IMR-90 (cell line): Measurements from ENCODE around the gene C2CD4D. TPM values are rescaled to one million over a fixed set of nuclear protein-coding genes. Genes with fewer than 3 reads are reported as not detected.
A peak's percentile ranks its signal among the peaks of the same experiment; 100 is the strongest.

ENCODE experiments used
- ATAC-seq: fragments of 200-7000 bp; cut with Tn5 transposase; 2 replicates; pipeline ENCODE4 v1.9.1; 2020; ENCODE audit warnings: low read depth, mild to moderate bottlenecking, moderate library complexity
- BruUV-seq: library from RNA; stranded (reverse); fragments of 400-500 nt; replicated peaks from 2 replicates; lab custom pipeline; 2021; lab: Mats Ljungman, UMichigan
- CTCF ChIA-PET: fragments of 300-600 bp; formaldehyde crosslinking; extraction: SDS; loops from one replicate; lab custom pipeline; 2021; ENCODE audit warnings: antibody characterized with exemption; lab: Yijun Ruan, JAX
- POLR2A ChIA-PET: fragments of 300-600 bp; sonication (Branson Sonifier 250); formaldehyde crosslinking; loops from one replicate; lab custom pipeline; 2022; ENCODE audit warnings: antibody characterized with exemption; ENCODE audit not compliant: unreplicated experiment; lab: Charles Lee
- DNase-seq: peaks from one replicate; pipeline ENCODE4 v3.0.0; 2013
- H2AFZ ChIP-seq: replicated peaks from 2 replicates; pipeline ENCODE3; 2013; ENCODE audit warnings: low read length, mild to moderate bottlenecking; ENCODE audit not compliant: poor library complexity
- H2AK5ac ChIP-seq: 2 replicates; pipeline ENCODE4 v1.6.1; 2013; ENCODE audit warnings: low read depth, low read length, inconsistent platforms
- H2AK9ac ChIP-seq: replicated peaks from 2 replicates; pipeline ENCODE3; 2013; ENCODE audit warnings: mild to moderate bottlenecking, low read depth, low read length, moderate library complexity; ENCODE audit not compliant: poor library complexity
- H2BK120ac ChIP-seq: 2 replicates; pipeline ENCODE4 v1.6.1; 2013; ENCODE audit warnings: low read depth, low read length, inconsistent platforms
- H2BK15ac ChIP-seq: 3 replicates; pipeline ENCODE4 v1.6.1; 2013; ENCODE audit warnings: low read depth, low read length, inconsistent platforms
- H2BK20ac ChIP-seq: 2 replicates; pipeline ENCODE4 v1.6.1; 2013; ENCODE audit warnings: low read depth, mild to moderate bottlenecking, inconsistent platforms, low read length, moderate library complexity
- H2BK5ac ChIP-seq: 2 replicates; pipeline ENCODE4 v1.6.1; 2013; ENCODE audit warnings: mild to moderate bottlenecking, low read depth, low read length, inconsistent platforms; ENCODE audit not compliant: poor library complexity, severe bottlenecking
- H3K14ac ChIP-seq: replicated peaks from 2 replicates; pipeline ENCODE4 v1.6.1; 2013; ENCODE audit warnings: low read depth, low read length, inconsistent platforms
- H3K18ac ChIP-seq: 2 replicates; pipeline ENCODE4 v1.6.1; 2013; ENCODE audit warnings: low read depth, low read length, control low read depth
- H3K23ac ChIP-seq: 2 replicates; pipeline ENCODE4 v1.6.1; 2013; ENCODE audit warnings: low read depth, low read length, inconsistent platforms
- H3K27ac ChIP-seq: 2 replicates; pipeline ENCODE4 v1.5.1; 2013; ENCODE audit warnings: mild to moderate bottlenecking, control low read depth, low read length; ENCODE audit not compliant: insufficient read depth
- H3K27me3 ChIP-seq: 2 replicates; pipeline ENCODE4 v1.6.1; 2013; ENCODE audit warnings: low read length; ENCODE audit not compliant: control insufficient read depth, insufficient read depth
- H3K36me3 ChIP-seq: 2 replicates; pipeline ENCODE4 v1.6.1; 2013; ENCODE audit warnings: low read length, mixed read lengths; ENCODE audit not compliant: control insufficient read depth, insufficient read depth
- H3K4ac ChIP-seq: 2 replicates; pipeline ENCODE4 v1.6.1; 2013; ENCODE audit warnings: low read depth, low read length, inconsistent platforms
- H3K4me1 ChIP-seq: 2 replicates; pipeline ENCODE4 v1.6.1; 2013; ENCODE audit warnings: low read length, mixed read lengths; ENCODE audit not compliant: control insufficient read depth, insufficient read depth
- H3K4me2 ChIP-seq: 2 replicates; pipeline ENCODE4 v1.6.1; 2013; ENCODE audit warnings: low read depth, mild to moderate bottlenecking, control low read depth, low read length, moderate library complexity
- H3K4me3 ChIP-seq: 2 replicates; pipeline ENCODE4 v1.5.1; 2013; ENCODE audit warnings: low read depth, mild to moderate bottlenecking, control low read depth, low read length, moderate library complexity; ENCODE audit not compliant: insufficient read depth
- H3K56ac ChIP-seq: 2 replicates; pipeline ENCODE4 v1.6.1; 2013; ENCODE audit warnings: low read length, inconsistent platforms; ENCODE audit not compliant: insufficient read depth; ENCODE audit errors: extremely low read depth
- H3K79me1 ChIP-seq, 2 experiments: 2 replicates each; pipeline ENCODE4 v1.6.1; 2013; ENCODE audit warnings: low read length in 2 of 2, inconsistent platforms in 1 of 2, low read depth in 1 of 2
- H3K9ac ChIP-seq: 2 replicates; pipeline ENCODE4 v1.6.1; 2013; ENCODE audit warnings: low read depth, low read length, control low read depth
- H3K9me1 ChIP-seq: 2 replicates; pipeline ENCODE4 v1.6.1; 2013; ENCODE audit warnings: low read length, inconsistent platforms; ENCODE audit not compliant: insufficient read depth
- H3K9me3 ChIP-seq: 2 replicates; pipeline ENCODE4 v1.6.1; 2013; ENCODE audit warnings: low read length; ENCODE audit not compliant: control insufficient read depth, insufficient read depth
- H4K20me1 ChIP-seq: 2 replicates; pipeline ENCODE4 v1.6.1; 2013; ENCODE audit warnings: low read length, inconsistent platforms; ENCODE audit not compliant: insufficient read depth
- H4K5ac ChIP-seq: 2 replicates; pipeline ENCODE4 v1.6.1; 2013; ENCODE audit warnings: mild to moderate bottlenecking, low read depth, low read length, control low read depth
- H4K8ac ChIP-seq, 2 experiments: 2 replicates each; pipeline ENCODE4 v1.6.1; 2013; ENCODE audit warnings: low read depth in 2 of 2, low read length in 2 of 2, control low read depth in 1 of 2, inconsistent platforms in 1 of 2
- H4K91ac ChIP-seq: 2 replicates; pipeline ENCODE4 v1.6.1; 2013; ENCODE audit warnings: low read depth, low read length, inconsistent platforms; ENCODE audit not compliant: insufficient read depth
- BHLHE40 ChIP-seq: fragments of 150-350 bp; IDR thresholded peaks from 2 replicates; pipeline ENCODE4 v1.6.1; 2016; ENCODE audit warnings: mild to moderate bottlenecking, low read depth, low read length
- CEBPB ChIP-seq: IDR thresholded peaks from 2 replicates; pipeline ENCODE4 v1.6.1; 2012; ENCODE audit warnings: low read depth, low read length, improper control_type of control experiment
- CTCF ChIP-seq: conservative IDR thresholded peaks from 2 replicates; pipeline ENCODE4 v1.5.1; 2012; ENCODE audit warnings: mild to moderate bottlenecking, low read depth, low read length, improper control_type of control experiment
- MAFK ChIP-seq: IDR thresholded peaks from 2 replicates; pipeline ENCODE4 v1.6.1; 2012; ENCODE audit warnings: low read depth, low read length, improper control_type of control experiment
- MAZ ChIP-seq: IDR thresholded peaks from 2 replicates; pipeline ENCODE4 v1.6.1; 2012; ENCODE audit warnings: low read depth, mild to moderate bottlenecking, low read length, improper control_type of control experiment, moderate library complexity, borderline replicate concordance
- RAD21 ChIP-seq: IDR thresholded peaks from 2 replicates; pipeline ENCODE4 v1.6.1; 2012; ENCODE audit warnings: low read length, improper control_type of control experiment
- RCOR1 ChIP-seq: IDR thresholded peaks from 2 replicates; pipeline ENCODE4 v1.6.1; 2012; ENCODE audit warnings: mild to moderate bottlenecking, low read length, improper control_type of control experiment; ENCODE audit not compliant: insufficient replicate concordance
- SMC3 ChIP-seq: fragments of 150-350 bp; IDR thresholded peaks from 2 replicates; pipeline ENCODE4 v1.6.1; 2016; ENCODE audit warnings: low read depth, mild to moderate bottlenecking, antibody characterized with exemption, low read length, moderate library complexity
- USF2 ChIP-seq: fragments of 150-350 bp; IDR thresholded peaks from 2 replicates; pipeline ENCODE4 v1.6.1; 2017; ENCODE audit warnings: mild to moderate bottlenecking, antibody characterized with exemption, low read length, low read depth
- WGBS, 2 experiments: methylation state at CpG; one replicate each; pipeline versions ENCODE4 v1.1.5 to v1.1.7; 2013; ENCODE audit warnings: missing lambda C conversion rate in 2 of 2; ENCODE audit not compliant: insufficient read length in 1 of 2; ENCODE audit errors: extremely low coverage in 2 of 2; 5-methylcytosine and 5-hydroxymethylcytosine counted together
- dilution Hi-C: fragments of 300-500 bp; cut with HindIII; formaldehyde crosslinking; loops from one replicate; pipeline ENCODE4 v1.14.3; 2018; ENCODE audit warnings: low sequenced_read_pairs; ENCODE audit not compliant: unreplicated experiment
- in situ Hi-C: fragments of 300-500 bp; cut with MboI; formaldehyde crosslinking; loops from 3 replicates; pipeline ENCODE4 v1.14.3; 2019; ENCODE audit warnings: low sequenced_read_pairs, inconsistent platforms, mixed read lengths
- intact Hi-C: fragments of 100-400 bp; cut with micrococcal nuclease; formaldehyde crosslinking; loops from 2 replicates; pipeline ENCODE4 v1.10.0; 2022
- polyA plus RNA-seq, 3 experiments: library from polyadenylated mRNA; depleted of rRNA; stranded (reverse); fragments of >200 nt; gene quantifications; 2 replicates each; pipeline ENCODE4 v1.2.3, GENCODE V29; 2012; ENCODE audit warnings: low replicate concordance in 1 of 3
- total RNA-seq: library from RNA; depleted of rRNA; stranded (reverse); fragments of >200 nt; gene quantifications from 2 replicates; pipeline ENCODE4 v1.2.3, GENCODE V29; 2012

The C2CD4D gene
- total and polyA plus RNA-seq, 2 of the 4 experiments (the other 2 are of a cell fraction) = not detected

GRCh38 chr1:151868486-151868885 lies 28.9 kb upstream of the C2CD4D start:
- Histone ChIP-seq H2BK15ac (no peak overlapping the region), H3K14ac (no peak overlapping the region), H3K9me1 (no peaks in the 10 kb centered on the region), H3K27me3 (peaks cover 11% of the 10 kb centered on the region), H3K79me1 (no peaks in the 10 kb centered on the region), H3K9ac (no peak overlapping the region), H3K4ac (no peak overlapping the region), H3K4me2 (no peak overlapping the region), H4K5ac (no peak overlapping the region), H2AFZ (no peak overlapping the region), H3K9me3 (no peaks in the 10 kb centered on the region), H3K18ac (no peak overlapping the region), H2BK5ac (no peak overlapping the region), H4K20me1 (no peaks in the 10 kb centered on the region), H3K4me3 (no peak overlapping the region), H3K56ac (no peak overlapping the region), H3K23ac (no peak overlapping the region), H2AK5ac (no peak overlapping the region), H3K36me3 (no peaks in the 10 kb centered on the region), H3K4me1 (no peaks in the 10 kb centered on the region), H4K91ac (no peak overlapping the region), H2BK20ac (no peak overlapping the region), H4K8ac (no peak overlapping the region), H2BK120ac (no peak overlapping the region), H2AK9ac (no peak overlapping the region), H3K27ac (no peak overlapping the region)
- CTCF ChIA-PET = no interaction called here
- no CpG with 5 or more reads among the region's 3 CpGs for WGBS, 2 experiments
- peak; percentile 49 for DNase-seq
- POLR2A ChIA-PET = no interaction called here
- BruUV-seq = no TSS peak
- TF ChIP-seq RAD21 (no peak), MAFK (no peak), BHLHE40 (no peak), CEBPB (no peak), RCOR1 (no peak), MAZ (no peak), SMC3 (no peak), CTCF (no peak), USF2 (no peak)
- peak; percentile 38 for ATAC-seq
- dilution Hi-C loops = no loop called here
- intact Hi-C loops = no loop called here
- in situ Hi-C loops = no loop called here
